Body of pancreas (tissue), 4 donors: ENCODE results near the gene DHX16.

ENCODE experiments used
- POLR2A ChIP-seq, 3 donors: fragments of 450-650 bp; IDR thresholded peaks; one replicate each; pipeline ENCODE4 v1.6.1; 2016; ENCODE audit warnings: antibody characterized with exemption in 3 of 3, mild to moderate bottlenecking in 2 of 3
- TF ChIP-seq, protein P1 (sequence below), 7 experiments: fragments of 450-650 bp in 4 of 7; fragments of 200-600 bp in 3 of 7; sonication (generic) in 3 of 7; IDR thresholded peaks; one replicate each; pipeline ENCODE4 v1.5.1; 2016 to 2019; ENCODE audit warnings: antibody characterized with exemption in 7 of 7

DNA sequence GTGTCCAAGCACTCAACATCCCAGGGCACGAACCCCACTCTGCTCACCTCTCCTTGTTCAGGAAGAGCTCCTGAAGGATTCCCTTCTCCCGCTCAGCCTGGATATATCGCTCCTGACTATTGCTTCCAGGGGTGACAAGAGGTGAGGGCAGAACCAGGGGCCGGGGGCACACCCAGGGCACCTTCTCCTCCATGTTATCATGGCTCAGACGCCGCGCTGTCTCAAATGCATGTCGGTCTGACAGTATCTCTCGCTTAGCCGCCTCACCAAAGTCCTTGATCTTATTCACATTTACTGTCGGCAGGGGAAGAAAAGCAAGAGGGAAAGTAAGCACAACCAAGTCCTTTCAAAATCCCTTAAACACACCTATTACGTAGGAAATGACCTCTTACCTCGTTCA, 68.8 kb downstream of the DHX16 start:
- TF ChIP-seq, protein P1, sequence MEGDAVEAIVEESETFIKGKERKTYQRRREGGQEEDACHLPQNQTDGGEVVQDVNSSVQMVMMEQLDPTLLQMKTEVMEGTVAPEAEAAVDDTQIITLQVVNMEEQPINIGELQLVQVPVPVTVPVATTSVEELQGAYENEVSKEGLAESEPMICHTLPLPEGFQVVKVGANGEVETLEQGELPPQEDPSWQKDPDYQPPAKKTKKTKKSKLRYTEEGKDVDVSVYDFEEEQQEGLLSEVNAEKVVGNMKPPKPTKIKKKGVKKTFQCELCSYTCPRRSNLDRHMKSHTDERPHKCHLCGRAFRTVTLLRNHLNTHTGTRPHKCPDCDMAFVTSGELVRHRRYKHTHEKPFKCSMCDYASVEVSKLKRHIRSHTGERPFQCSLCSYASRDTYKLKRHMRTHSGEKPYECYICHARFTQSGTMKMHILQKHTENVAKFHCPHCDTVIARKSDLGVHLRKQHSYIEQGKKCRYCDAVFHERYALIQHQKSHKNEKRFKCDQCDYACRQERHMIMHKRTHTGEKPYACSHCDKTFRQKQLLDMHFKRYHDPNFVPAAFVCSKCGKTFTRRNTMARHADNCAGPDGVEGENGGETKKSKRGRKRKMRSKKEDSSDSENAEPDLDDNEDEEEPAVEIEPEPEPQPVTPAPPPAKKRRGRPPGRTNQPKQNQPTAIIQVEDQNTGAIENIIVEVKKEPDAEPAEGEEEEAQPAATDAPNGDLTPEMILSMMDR (IDR thresholded peaks at IDR 0.05): no peak
- no peak for TF ChIP-seq POLR2A (IDR thresholded peaks at IDR 0.05)
